ENCODE results near the gene SIL1.

- TF ChIP-seq EZH2 (IDR thresholded peaks at IDR 0.05; ENCODE audit: borderline replicate concordance, low read depth, low read length, poor library complexity, severe bottlenecking) (no peak), CTCF (conservative IDR thresholded peaks at IDR 0.05; ENCODE audit: low read depth, low read length) (no peak)
These were observed 38.3 kb upstream of the SIL1 start for GRCh38 chr5:139236479-139236878.
